H1 (cell line): ENCODE results near the gene MEX3D. TPM values are rescaled to one million over a fixed set of nuclear protein-coding genes. Genes with fewer than 3 reads are reported as not detected.

Source experiments
- BCL11A ChIP-seq, 2 experiments: IDR thresholded peaks; one replicate each; pipeline ENCODE4 v1.6.1; 2011; ENCODE audit warnings: low read depth in 2 of 2, low read length in 2 of 2, mild to moderate bottlenecking in 2 of 2
- CEBPB ChIP-seq: IDR thresholded peaks from 2 replicates; pipeline ENCODE4 v1.6.1; 2012; ENCODE audit warnings: low read depth, low read length
- CHD2 ChIP-seq: IDR thresholded peaks from 2 replicates; pipeline ENCODE4 v1.6.1; 2012; ENCODE audit warnings: low read length, improper control_type of control experiment
- HDAC2 ChIP-seq, 2 experiments: fragments of 300-600 bp in 1 of 2; sonication (generic) in 1 of 2; IDR thresholded peaks; 2 replicates each; pipeline ENCODE4 v1.6.1; 2011 to 2012; ENCODE audit warnings: low read depth in 2 of 2, low read length in 2 of 2, mild to moderate bottlenecking in 2 of 2, moderate library complexity in 2 of 2, borderline replicate concordance in 1 of 2, inconsistent platforms in 1 of 2
- JUN ChIP-seq: IDR thresholded peaks from 2 replicates; pipeline ENCODE4 v1.6.1; 2011; ENCODE audit warnings: low read depth, mild to moderate bottlenecking, improper control_type of control experiment, low read length
- SIX5 ChIP-seq: IDR thresholded peaks from 2 replicates; pipeline ENCODE4 v1.6.1; 2011; ENCODE audit warnings: mild to moderate bottlenecking, low read depth, low read length
- TAF7 ChIP-seq: optimal IDR thresholded peaks from 2 replicates; pipeline ENCODE3; 2011; ENCODE audit warnings: low read depth, mild to moderate bottlenecking, inconsistent platforms, low read length, moderate library complexity, borderline replicate concordance
- polyA plus RNA-seq, 7 experiments: library from polyadenylated mRNA; depleted of rRNA in 3 of 7; stranded (reverse) in 5 of 7; unstranded in 2 of 7; fragments of >200 nt in 5 of 7; fragments of 200-250 nt in 2 of 7; gene quantifications; 1 replicate in 5 of 7; 2 replicates in 1 of 7; 4 replicates in 1 of 7; pipeline versions ENCODE4 v1.2.1 to v1.2.3, GENCODE V29; 2011 to 2013; ENCODE audit warnings: missing spikeins in 2 of 7, mixed read lengths in 2 of 7
- total RNA-seq: library from RNA; stranded (reverse); fragmentation: NEBNext Ultra II Directional; extraction: Animal tissue kit (Norgen Biotek cat#: 25700); gene quantifications from 2 replicates; pipeline ENCODE4 v1.2.1, GENCODE V29; 2021
- TF ChIP-seq, protein P1 (sequence below): fragments of 300-600 bp; sonication (generic); IDR thresholded peaks from 2 replicates; pipeline ENCODE4 v1.7.1; 2012; ENCODE audit warnings: low read length, moderate library complexity, mild to moderate bottlenecking, inconsistent platforms; ENCODE audit not compliant: insufficient replicate concordance
- TF ChIP-seq, protein P2 (sequence below): IDR thresholded peaks from 2 replicates; pipeline ENCODE4 v1.6.1; 2011; ENCODE audit warnings: low read depth, mild to moderate bottlenecking, low read length; ENCODE audit not compliant: insufficient read depth

The MEX3D gene
- total and polyA plus RNA-seq, 2 of the 8 experiments (the other 6 are each of a cell fraction or from before 2014, with no cell fraction given) = 20.8 to 78.8 TPM

DNA sequence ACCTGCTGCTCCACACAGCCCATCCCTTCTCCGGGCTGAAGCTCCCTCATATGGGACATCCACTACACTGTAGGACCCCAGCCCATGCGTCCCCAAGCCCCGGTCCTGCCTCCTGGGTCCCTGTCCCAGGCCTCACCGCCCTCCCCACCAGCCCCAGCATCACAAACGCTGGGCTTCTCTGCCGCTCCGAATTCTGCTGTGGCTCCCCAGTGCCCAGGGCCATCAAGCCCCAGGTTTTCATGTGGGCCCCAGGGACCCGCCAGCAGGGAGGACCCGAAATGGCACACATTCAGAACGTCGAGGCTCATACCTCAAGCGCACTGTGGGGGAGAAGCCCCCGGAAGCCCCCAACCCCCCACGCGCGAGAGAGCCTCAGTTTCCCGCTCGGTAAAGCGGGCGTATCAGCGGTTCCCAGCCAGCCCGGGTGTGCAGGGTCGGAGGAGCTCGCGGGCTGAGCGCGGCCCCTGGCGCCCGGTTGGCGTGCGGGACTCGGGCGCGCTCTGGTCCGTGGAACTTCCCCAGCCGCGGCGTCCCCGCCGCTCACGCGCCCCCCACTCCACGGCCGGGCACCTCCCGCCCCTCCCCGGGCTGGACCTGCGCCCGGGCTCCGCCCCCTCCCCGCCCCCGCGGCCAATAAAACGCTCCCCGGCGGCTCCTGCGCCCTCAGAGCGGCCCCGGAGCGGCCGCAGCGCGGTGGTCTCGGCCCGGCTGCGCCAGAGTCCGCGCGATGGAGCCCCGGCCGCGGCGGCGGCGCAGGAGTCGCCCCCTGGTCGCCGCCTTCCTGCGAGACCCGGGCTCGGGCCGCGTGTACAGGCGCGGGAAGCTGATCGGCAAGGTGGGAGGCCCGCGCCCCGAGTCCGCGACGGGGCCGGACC, 44.5 kb downstream of the MEX3D start, which contains the start of gene PLK5 (continued):
- TF ChIP-seq JUN (no peak), SIX5 (no peak), HDAC2 (IDR thresholded peaks at IDR 0.05; ENCODE audit: borderline replicate concordance in 1 of 2, low read depth in 2 of 2, low read length in 2 of 2) (no peak), CEBPB (no peak), CHD2 (no peak), TAF7 (peak; percentile 52), BCL11A (IDR thresholded peaks at IDR 0.05; ENCODE audit: low read depth in 2 of 2, low read length in 2 of 2) (no peak)
- TF ChIP-seq, protein P1, sequence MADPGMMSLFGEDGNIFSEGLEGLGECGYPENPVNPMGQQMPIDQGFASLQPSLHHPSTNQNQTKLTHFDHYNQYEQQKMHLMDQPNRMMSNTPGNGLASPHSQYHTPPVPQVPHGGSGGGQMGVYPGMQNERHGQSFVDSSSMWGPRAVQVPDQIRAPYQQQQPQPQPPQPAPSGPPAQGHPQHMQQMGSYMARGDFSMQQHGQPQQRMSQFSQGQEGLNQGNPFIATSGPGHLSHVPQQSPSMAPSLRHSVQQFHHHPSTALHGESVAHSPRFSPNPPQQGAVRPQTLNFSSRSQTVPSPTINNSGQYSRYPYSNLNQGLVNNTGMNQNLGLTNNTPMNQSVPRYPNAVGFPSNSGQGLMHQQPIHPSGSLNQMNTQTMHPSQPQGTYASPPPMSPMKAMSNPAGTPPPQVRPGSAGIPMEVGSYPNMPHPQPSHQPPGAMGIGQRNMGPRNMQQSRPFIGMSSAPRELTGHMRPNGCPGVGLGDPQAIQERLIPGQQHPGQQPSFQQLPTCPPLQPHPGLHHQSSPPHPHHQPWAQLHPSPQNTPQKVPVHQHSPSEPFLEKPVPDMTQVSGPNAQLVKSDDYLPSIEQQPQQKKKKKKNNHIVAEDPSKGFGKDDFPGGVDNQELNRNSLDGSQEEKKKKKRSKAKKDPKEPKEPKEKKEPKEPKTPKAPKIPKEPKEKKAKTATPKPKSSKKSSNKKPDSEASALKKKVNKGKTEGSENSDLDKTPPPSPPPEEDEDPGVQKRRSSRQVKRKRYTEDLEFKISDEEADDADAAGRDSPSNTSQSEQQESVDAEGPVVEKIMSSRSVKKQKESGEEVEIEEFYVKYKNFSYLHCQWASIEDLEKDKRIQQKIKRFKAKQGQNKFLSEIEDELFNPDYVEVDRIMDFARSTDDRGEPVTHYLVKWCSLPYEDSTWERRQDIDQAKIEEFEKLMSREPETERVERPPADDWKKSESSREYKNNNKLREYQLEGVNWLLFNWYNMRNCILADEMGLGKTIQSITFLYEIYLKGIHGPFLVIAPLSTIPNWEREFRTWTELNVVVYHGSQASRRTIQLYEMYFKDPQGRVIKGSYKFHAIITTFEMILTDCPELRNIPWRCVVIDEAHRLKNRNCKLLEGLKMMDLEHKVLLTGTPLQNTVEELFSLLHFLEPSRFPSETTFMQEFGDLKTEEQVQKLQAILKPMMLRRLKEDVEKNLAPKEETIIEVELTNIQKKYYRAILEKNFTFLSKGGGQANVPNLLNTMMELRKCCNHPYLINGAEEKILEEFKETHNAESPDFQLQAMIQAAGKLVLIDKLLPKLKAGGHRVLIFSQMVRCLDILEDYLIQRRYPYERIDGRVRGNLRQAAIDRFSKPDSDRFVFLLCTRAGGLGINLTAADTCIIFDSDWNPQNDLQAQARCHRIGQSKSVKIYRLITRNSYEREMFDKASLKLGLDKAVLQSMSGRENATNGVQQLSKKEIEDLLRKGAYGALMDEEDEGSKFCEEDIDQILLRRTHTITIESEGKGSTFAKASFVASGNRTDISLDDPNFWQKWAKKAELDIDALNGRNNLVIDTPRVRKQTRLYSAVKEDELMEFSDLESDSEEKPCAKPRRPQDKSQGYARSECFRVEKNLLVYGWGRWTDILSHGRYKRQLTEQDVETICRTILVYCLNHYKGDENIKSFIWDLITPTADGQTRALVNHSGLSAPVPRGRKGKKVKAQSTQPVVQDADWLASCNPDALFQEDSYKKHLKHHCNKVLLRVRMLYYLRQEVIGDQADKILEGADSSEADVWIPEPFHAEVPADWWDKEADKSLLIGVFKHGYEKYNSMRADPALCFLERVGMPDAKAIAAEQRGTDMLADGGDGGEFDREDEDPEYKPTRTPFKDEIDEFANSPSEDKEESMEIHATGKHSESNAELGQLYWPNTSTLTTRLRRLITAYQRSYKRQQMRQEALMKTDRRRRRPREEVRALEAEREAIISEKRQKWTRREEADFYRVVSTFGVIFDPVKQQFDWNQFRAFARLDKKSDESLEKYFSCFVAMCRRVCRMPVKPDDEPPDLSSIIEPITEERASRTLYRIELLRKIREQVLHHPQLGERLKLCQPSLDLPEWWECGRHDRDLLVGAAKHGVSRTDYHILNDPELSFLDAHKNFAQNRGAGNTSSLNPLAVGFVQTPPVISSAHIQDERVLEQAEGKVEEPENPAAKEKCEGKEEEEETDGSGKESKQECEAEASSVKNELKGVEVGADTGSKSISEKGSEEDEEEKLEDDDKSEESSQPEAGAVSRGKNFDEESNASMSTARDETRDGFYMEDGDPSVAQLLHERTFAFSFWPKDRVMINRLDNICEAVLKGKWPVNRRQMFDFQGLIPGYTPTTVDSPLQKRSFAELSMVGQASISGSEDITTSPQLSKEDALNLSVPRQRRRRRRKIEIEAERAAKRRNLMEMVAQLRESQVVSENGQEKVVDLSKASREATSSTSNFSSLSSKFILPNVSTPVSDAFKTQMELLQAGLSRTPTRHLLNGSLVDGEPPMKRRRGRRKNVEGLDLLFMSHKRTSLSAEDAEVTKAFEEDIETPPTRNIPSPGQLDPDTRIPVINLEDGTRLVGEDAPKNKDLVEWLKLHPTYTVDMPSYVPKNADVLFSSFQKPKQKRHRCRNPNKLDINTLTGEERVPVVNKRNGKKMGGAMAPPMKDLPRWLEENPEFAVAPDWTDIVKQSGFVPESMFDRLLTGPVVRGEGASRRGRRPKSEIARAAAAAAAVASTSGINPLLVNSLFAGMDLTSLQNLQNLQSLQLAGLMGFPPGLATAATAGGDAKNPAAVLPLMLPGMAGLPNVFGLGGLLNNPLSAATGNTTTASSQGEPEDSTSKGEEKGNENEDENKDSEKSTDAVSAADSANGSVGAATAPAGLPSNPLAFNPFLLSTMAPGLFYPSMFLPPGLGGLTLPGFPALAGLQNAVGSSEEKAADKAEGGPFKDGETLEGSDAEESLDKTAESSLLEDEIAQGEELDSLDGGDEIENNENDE = no peak
- TF ChIP-seq, protein P2, sequence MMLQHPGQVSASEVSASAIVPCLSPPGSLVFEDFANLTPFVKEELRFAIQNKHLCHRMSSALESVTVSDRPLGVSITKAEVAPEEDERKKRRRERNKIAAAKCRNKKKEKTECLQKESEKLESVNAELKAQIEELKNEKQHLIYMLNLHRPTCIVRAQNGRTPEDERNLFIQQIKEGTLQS = no peak
